Frontal cortex (tissue), 4 donors: Measurements from ENCODE around the gene SPX. TPM values are rescaled to one million over a fixed set of nuclear protein-coding genes. Genes with fewer than 3 reads are reported as not detected.

Experiments
- DNase-seq, 2 donors: peaks; one replicate each; pipeline ENCODE4 v3.0.0; 2012; ENCODE audit warnings: low spot score in 2 of 2
- FAIRE-seq: peaks from 2 replicates; lab custom pipeline; 2012; peaks lifted over from hg19 to GRCh38; lab: Jason Lieb, UNC
- total RNA-seq: library from RNA; depleted of rRNA; stranded (reverse); fragments of >200 nt; gene quantifications from one replicate; pipeline ENCODE4 v1.2.3, GENCODE V29; 2014
- donor health status: control.
- donor health status: control.
- donor health status: control.

The SPX gene
- total RNA-seq, 1 donor from 2014 or later, result 0.41 TPM

- no peak for FAIRE-seq
- DNase-seq, result no peak
Observed at GRCh38 chr12:21573733-21574358, 47.8 kb downstream of the SPX start.

GRCh38 chr12:21576431-21576830 is 50.3 kb downstream of the SPX start:
- DNase-seq, result no peak
- FAIRE-seq, result no peak

- FAIRE-seq (no peak), DNase-seq (no peak)
Observed at GRCh38 chr12:21577516-21577915, 51.4 kb downstream of the SPX start.

- no peak for DNase-seq
- no peak for FAIRE-seq
Observed at GRCh38 chr12:21580748-21581516, 54.8 kb downstream of the SPX start.

Other genes with a start within 250 kb of the SPX start
- gene SLCO1A2, start 191.4 kb upstream of the SPX start, total RNA-seq, result 4.9 TPM
- gene IAPP, start 153.4 kb upstream of the SPX start, total RNA-seq, result under 0.01 TPM
- 17.5 TPM for gene PYROXD1, start 88.6 kb upstream of the SPX start, total RNA-seq
- 33.0 TPM for gene RECQL, start 24.7 kb upstream of the SPX start, total RNA-seq
- gene GOLT1B, start 24.5 kb upstream of the SPX start, total RNA-seq, result 47.7 TPM
- not detected for gene GYS2, start 78.6 kb downstream of the SPX start, total RNA-seq
- gene LDHB, start 131.5 kb downstream of the SPX start, total RNA-seq, result 495 TPM
- gene KCNJ8, start 248.4 kb downstream of the SPX start, total RNA-seq, result 6.5 TPM